Gastrocnemius medialis (tissue), 4 donors: ENCODE measurements around the gene HIBCH. TPM values are rescaled to one million over a fixed set of nuclear protein-coding genes. Genes with fewer than 3 reads are reported as not detected.

Experiments
- ATAC-seq, 2 donors: fragments of 150-250 bp; one replicate each; pipeline ENCODE4 v1.9.1; 2016
- DNase-seq, 2 donors: peaks; one replicate each; pipeline ENCODE4 v3.0.0-alpha.2; 2019
- H3K27ac ChIP-seq, 4 donors: fragments of 200-600 bp; sonication (generic); 1 replicate in 1 of 4; 2 replicates in 3 of 4; pipeline ENCODE4 v1.5.1; 2016 to 2018; ENCODE audit warnings: mild to moderate bottlenecking in 2 of 4, moderate library complexity in 1 of 4
- H3K27me3 ChIP-seq, 3 donors: fragments of 200-600 bp; sonication (generic) in 2 of 3; 1 replicate in 1 of 3; 2 replicates in 2 of 3; pipeline versions ENCODE4 v1.5.1 to v1.6.0; 2016 to 2019; ENCODE audit warnings: mild to moderate bottlenecking in 1 of 3, moderate library complexity in 1 of 3
- H3K36me3 ChIP-seq, 2 donors: fragments of 200-600 bp; sonication (generic) in 1 of 2; one replicate each; pipeline ENCODE4 v1.5.1; 2017 to 2018
- H3K4me1 ChIP-seq, 2 donors: fragments of 200-600 bp; sonication (generic) in 1 of 2; one replicate each; pipeline ENCODE4 v1.5.1; 2016 to 2017; ENCODE audit warnings: mild to moderate bottlenecking in 2 of 2
- H3K4me3 ChIP-seq, 4 donors: fragments of 200-600 bp; sonication (generic) in 3 of 4; 1 replicate in 1 of 4; 2 replicates in 3 of 4; pipeline ENCODE4 v1.5.1; 2016 to 2019; ENCODE audit warnings: mild to moderate bottlenecking in 2 of 4
- H3K9me3 ChIP-seq, 3 donors: fragments of 200-600 bp; sonication (generic) in 2 of 3; 1 replicate in 1 of 3; 2 replicates in 2 of 3; pipeline ENCODE4 v1.5.1; 2016 to 2019
- CTCF ChIP-seq, 5 experiments: fragments of 450-650 bp in 3 of 5; fragments of 200-600 bp in 2 of 5; sonication (generic) in 2 of 5; IDR thresholded peaks in 4 of 5; conservative IDR thresholded peaks in 1 of 5; 1 replicate in 4 of 5; 2 replicates in 1 of 5; pipeline ENCODE4 v1.5.1; 2016 to 2019; ENCODE audit warnings: antibody characterized with exemption in 5 of 5, mild to moderate bottlenecking in 3 of 5, moderate library complexity in 3 of 5
- POLR2A ChIP-seq, 2 donors: fragments of 450-650 bp; IDR thresholded peaks; one replicate each; pipeline ENCODE4 v1.6.1; 2017; ENCODE audit warnings: antibody characterized with exemption in 2 of 2, mild to moderate bottlenecking in 2 of 2, moderate library complexity in 2 of 2
- in situ Hi-C, 4 donors: fragments of 200-750 bp; cut with MboI; loops; one replicate each; pipeline versions ENCODE4 v1.15.0 to v1.8.0; 2017; ENCODE audit warnings: low sequenced_read_pairs in 4 of 4
- intact Hi-C: fragments of 100-400 bp; cut with DNase I; formaldehyde crosslinking; loops from one replicate; pipeline ENCODE4 v1.15.1; 2023; ENCODE audit warnings: low total_unique reads
- total RNA-seq, 4 donors: library from RNA; depleted of rRNA; stranded (reverse); fragments of >200 nt; gene quantifications; one replicate each; pipeline versions ENCODE4 v1.1.0 to v1.2.3, GENCODE V29; 2016

The HIBCH gene
- total RNA-seq, 4 donors from 2014 or later: 3.7 to 20.1 (median 10.6) TPM

GRCh38 chr2:190327867-190328572 is 8.4 kb upstream of the HIBCH start:
- no peak for ATAC-seq
- intact Hi-C loops: no loop called here

GRCh38 chr2:190325588-190325987 is 6.0 kb upstream of the HIBCH start:
- Histone ChIP-seq H3K4me1 (no peaks in the 10 kb centered on the region), H3K4me3 (no peak overlapping the region), H3K27me3 (no peaks in the 10 kb centered on the region), H3K9me3 (no peaks in the 10 kb centered on the region), H3K27ac (no peak overlapping the region), H3K36me3 (no peaks in the 10 kb centered on the region)
- DNase-seq: no peak
- intact Hi-C loops: no loop called here
- TF ChIP-seq POLR2A (IDR thresholded peaks at IDR 0.05) (no peak), CTCF (IDR thresholded peaks at IDR 0.05 in 4 of 5, conservative IDR thresholded peaks at IDR 0.05 in 1 of 5) (no peak)
- no peak for ATAC-seq
- in situ Hi-C loops: loop anchor here in 2 of 4 donors (10.0 kb wide), 2 partner anchors 49 to 209 kb away; partner anchors contain the start of gene NEMP2 (in 1 of the 2)

More at GRCh38 chr2:190327867-190328572, 8.4 kb upstream of the HIBCH start:
- no peak overlapping the region for H3K4me3 ChIP-seq
- H3K27me3 ChIP-seq: no peaks in the 10 kb centered on the region
- no peak for TF ChIP-seq CTCF (IDR thresholded peaks at IDR 0.05 in 4 of 5, conservative IDR thresholded peaks at IDR 0.05 in 1 of 5)
- no peaks in the 10 kb centered on the region for H3K36me3 ChIP-seq
- in situ Hi-C loops: loop anchor here in 2 of 4 donors (10.0 kb wide), 2 partner anchors 47 to 207 kb away; partner anchors contain the start of gene NEMP2 (in 1 of the 2)
- no peak for DNase-seq
- H3K4me1 ChIP-seq: no peaks in the 10 kb centered on the region
- H3K27ac ChIP-seq: no peak overlapping the region
- no peaks in the 10 kb centered on the region for H3K9me3 ChIP-seq

GRCh38 chr2:190323406-190323805 is 3.8 kb upstream of the HIBCH start:
- DNase-seq (no peak), ATAC-seq (no peak)
- no peak for TF ChIP-seq POLR2A (IDR thresholded peaks at IDR 0.05)
- no peak for TF ChIP-seq CTCF (IDR thresholded peaks at IDR 0.05 in 4 of 5, conservative IDR thresholded peaks at IDR 0.05 in 1 of 5)
- Histone ChIP-seq H3K4me3 (no peak overlapping the region), H3K27me3 (no peaks in the 10 kb centered on the region), H3K36me3 (no peaks in the 10 kb centered on the region), H3K27ac (no peak overlapping the region), H3K4me1 (peaks cover 8 to 12% of the 10 kb centered on the region in 2 donors), H3K9me3 (no peaks in the 10 kb centered on the region)
- intact Hi-C loops: no loop called here
- in situ Hi-C loops: loop anchor here in 2 of 4 donors (10.0 kb wide), 2 partner anchors 51 to 211 kb away; partner anchors contain the start of gene NEMP2 (in 1 of the 2)

GRCh38 chr2:190320696-190321095 is 1.1 kb upstream of the HIBCH start:
- Histone ChIP-seq H3K4me3 (no peak overlapping the region), H3K27ac (peak overlapping the region; percentile 83 to 91 (median 89)), H3K9me3 (no peaks in the 10 kb centered on the region), H3K4me1 (peaks cover 14 to 19% of the 10 kb centered on the region in 2 donors), H3K27me3 (no peaks in the 10 kb centered on the region), H3K36me3 (no peaks in the 10 kb centered on the region)
- DNase-seq (no peak), ATAC-seq (no peak)
- intact Hi-C loops (no loop called here), in situ Hi-C loops (loop anchor here in 2 of 4 donors (10.0 kb wide), 2 partner anchors 54 to 214 kb away; partner anchors contain the start of gene NEMP2 (in 1 of the 2))
- TF ChIP-seq POLR2A (IDR thresholded peaks at IDR 0.05) (no peak), CTCF (IDR thresholded peaks at IDR 0.05 in 4 of 5, conservative IDR thresholded peaks at IDR 0.05 in 1 of 5) (no peak)
